AG04450 (cell line): ENCODE measurements around the gene C1QTNF8. TPM values are rescaled to one million over a fixed set of nuclear protein-coding genes. Genes with fewer than 3 reads are reported as not detected.

Experiments used
- CTCF ChIA-PET: fragments of 300-600, 350-600 bp; formaldehyde crosslinking; extraction: SDS; loops from one replicate; lab custom pipeline; 2022; ENCODE audit warnings: antibody characterized with exemption, inconsistent platforms; lab: Charles Lee
- POLR2A ChIA-PET: fragments of 350-600 bp; formaldehyde crosslinking; extraction: SDS; loops from one replicate; lab custom pipeline; 2021; ENCODE audit warnings: antibody characterized with exemption, inconsistent platforms; lab: Yijun Ruan, JAX
- DNase-seq: peaks from one replicate; pipeline ENCODE4 v3.0.0-alpha.2; 2011; ENCODE audit warnings: low read depth, low spot score
- H3K27ac ChIP-seq: one replicate; pipeline ENCODE4 v1.5.1; 2012; ENCODE audit warnings: low read depth, low read length, control low read depth
- H3K27me3 ChIP-seq: one replicate; pipeline ENCODE4 v1.6.0; 2012; ENCODE audit warnings: low read length; ENCODE audit not compliant: control insufficient read depth, insufficient read depth
- H3K4me3 ChIP-seq: 2 replicates; pipeline ENCODE4 v1.5.1; 2011; ENCODE audit warnings: mild to moderate bottlenecking, low read depth, low read length, control low read depth
- H3K9me3 ChIP-seq: 2 replicates; pipeline ENCODE4 v1.5.1; 2012; ENCODE audit warnings: low read length; ENCODE audit not compliant: control insufficient read depth, insufficient read depth
- polyA plus RNA-seq: library from polyadenylated mRNA; depleted of rRNA; stranded (reverse); fragments of >200 nt; gene quantifications from 2 replicates; pipeline ENCODE4 v1.2.3, GENCODE V29; 2011
- TF ChIP-seq, protein P1 (sequence below): IDR thresholded peaks from 2 replicates; pipeline ENCODE4 v1.5.1; 2011; ENCODE audit warnings: low read depth, low read length, control low read depth, inconsistent platforms

The C1QTNF8 gene
- polyA plus RNA-seq, 1 experiment = not detected

GRCh38 chr16:1108299-1109252 is 12.5 kb upstream of the C1QTNF8 start:
- Histone ChIP-seq H3K27me3 (peaks cover 34% of the 10 kb centered on the region), H3K9me3 (no peaks in the 10 kb centered on the region; the same call in 1 of the 2 replicates), H3K4me3 (no peak overlapping the region), H3K27ac (no peak overlapping the region)
- ChIA-PET POLR2A (no interaction called here), CTCF (interaction anchor here (2.7 kb wide), 1 partner anchor 85 kb away, joined by 13 read pairs; no protein-coding TSS in a partner anchor)
- DNase-seq = no peak
- TF ChIP-seq, protein P1, sequence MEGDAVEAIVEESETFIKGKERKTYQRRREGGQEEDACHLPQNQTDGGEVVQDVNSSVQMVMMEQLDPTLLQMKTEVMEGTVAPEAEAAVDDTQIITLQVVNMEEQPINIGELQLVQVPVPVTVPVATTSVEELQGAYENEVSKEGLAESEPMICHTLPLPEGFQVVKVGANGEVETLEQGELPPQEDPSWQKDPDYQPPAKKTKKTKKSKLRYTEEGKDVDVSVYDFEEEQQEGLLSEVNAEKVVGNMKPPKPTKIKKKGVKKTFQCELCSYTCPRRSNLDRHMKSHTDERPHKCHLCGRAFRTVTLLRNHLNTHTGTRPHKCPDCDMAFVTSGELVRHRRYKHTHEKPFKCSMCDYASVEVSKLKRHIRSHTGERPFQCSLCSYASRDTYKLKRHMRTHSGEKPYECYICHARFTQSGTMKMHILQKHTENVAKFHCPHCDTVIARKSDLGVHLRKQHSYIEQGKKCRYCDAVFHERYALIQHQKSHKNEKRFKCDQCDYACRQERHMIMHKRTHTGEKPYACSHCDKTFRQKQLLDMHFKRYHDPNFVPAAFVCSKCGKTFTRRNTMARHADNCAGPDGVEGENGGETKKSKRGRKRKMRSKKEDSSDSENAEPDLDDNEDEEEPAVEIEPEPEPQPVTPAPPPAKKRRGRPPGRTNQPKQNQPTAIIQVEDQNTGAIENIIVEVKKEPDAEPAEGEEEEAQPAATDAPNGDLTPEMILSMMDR = no peak

- CTCF ChIA-PET = interaction anchor here (2.7 kb wide), 1 partner anchor 85 kb away, joined by 13 read pairs; no protein-coding TSS in a partner anchor
- no peaks in the 10 kb centered on the region; the same call in 1 of the 2 replicates for H3K9me3 ChIP-seq
- no peak overlapping the region for H3K27ac ChIP-seq
- H3K27me3 ChIP-seq = peaks cover 34% of the 10 kb centered on the region
- no peak overlapping the region for H3K4me3 ChIP-seq
- TF ChIP-seq, protein P1 = no peak
- no peak for DNase-seq
- POLR2A ChIA-PET = no interaction called here
Observed at GRCh38 chr16:1107731-1108130, 11.7 kb upstream of the C1QTNF8 start.

DNA sequence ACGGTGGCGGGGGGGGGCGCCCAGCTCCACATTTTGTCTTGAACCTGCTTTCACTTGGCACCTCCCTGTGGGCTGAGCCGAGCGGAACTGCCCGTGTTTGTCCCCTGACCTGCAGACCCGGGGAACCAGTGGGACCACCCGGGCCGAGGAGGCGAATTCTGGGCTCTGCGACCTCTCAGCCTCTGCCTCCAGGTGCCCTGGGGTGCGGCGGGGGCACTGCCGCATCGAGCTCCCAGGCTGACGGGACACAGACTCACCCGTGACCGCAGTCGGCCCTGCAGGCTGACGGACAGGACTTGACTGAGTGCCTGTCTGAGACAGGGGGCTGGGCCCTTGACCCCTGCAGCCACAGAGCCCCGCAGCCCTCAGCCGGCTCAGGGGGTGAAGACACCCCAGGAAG is 11.1 kb upstream of the C1QTNF8 start:
- ChIA-PET CTCF (interaction anchor here (0.6 to 2.7 kb wide), 2 partner anchors 51 to 86 kb away, joined by 3 to 13 read pairs; no protein-coding TSS in a partner anchor), POLR2A (no interaction called here)
- Histone ChIP-seq H3K9me3 (no peaks in the 10 kb centered on the region; the same call in 1 of the 2 replicates), H3K27ac (no peak overlapping the region), H3K4me3 (no peak overlapping the region), H3K27me3 (peaks cover 34% of the 10 kb centered on the region)
- DNase-seq = no peak
- TF ChIP-seq, protein P1 = no peak

DNA sequence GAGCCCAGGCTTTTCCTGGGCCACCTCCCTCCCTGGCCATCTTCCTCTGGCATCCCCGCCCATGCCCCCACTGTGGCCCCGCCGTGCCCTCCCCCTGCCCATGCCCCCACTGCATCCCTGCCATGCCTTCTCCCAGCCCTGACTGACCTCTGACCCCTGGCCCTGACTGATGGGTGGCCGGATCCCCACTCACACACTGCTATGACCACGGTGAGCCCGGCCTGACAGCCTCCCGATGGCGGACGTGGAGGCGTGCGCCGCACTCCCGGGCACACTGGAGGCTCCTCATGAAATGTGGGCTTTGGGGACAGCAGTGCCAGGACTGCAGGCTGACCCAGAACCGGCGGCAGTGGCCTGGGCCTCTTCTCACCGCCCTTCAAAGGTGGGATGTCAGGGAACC is 10.6 kb upstream of the C1QTNF8 start:
- TF ChIP-seq, protein P1 = no peak
- Histone ChIP-seq H3K27me3 (peaks cover 34% of the 10 kb centered on the region), H3K4me3 (no peak overlapping the region), H3K27ac (no peak overlapping the region), H3K9me3 (no peaks in the 10 kb centered on the region; the same call in 1 of the 2 replicates)
- POLR2A ChIA-PET = no interaction called here
- no peak for DNase-seq
- CTCF ChIA-PET = interaction anchor here (0.6 to 2.7 kb wide), 2 partner anchors 87 to 397 kb away, joined by 4 to 13 read pairs; no protein-coding TSS in a partner anchor
